Skeletal muscle tissue (tissue), 4 donors: ENCODE data around the gene WDR77. TPM values are rescaled to one million over a fixed set of nuclear protein-coding genes. Genes with fewer than 3 reads are reported as not detected.

Experiments used
- H3K27ac ChIP-seq: one replicate; pipeline ENCODE4 v1.7.0; 2013; ENCODE audit warnings: mild to moderate bottlenecking, low read depth, low read length, inconsistent platforms
- H3K27me3 ChIP-seq, 3 donors: one replicate each; pipeline ENCODE4 v1.7.0; 2013; ENCODE audit warnings: low read length in 3 of 3; ENCODE audit not compliant: control insufficient read depth in 3 of 3, insufficient read depth in 3 of 3
- H3K36me3 ChIP-seq, 3 donors: one replicate each; pipeline ENCODE4 v1.7.0; 2013; ENCODE audit warnings: low read length in 3 of 3; ENCODE audit not compliant: control insufficient read depth in 3 of 3, insufficient read depth in 3 of 3
- H3K4me1 ChIP-seq, 3 donors: one replicate each; pipeline ENCODE4 v1.7.0; 2013; ENCODE audit warnings: low read length in 3 of 3, mild to moderate bottlenecking in 3 of 3; ENCODE audit not compliant: control insufficient read depth in 3 of 3, insufficient read depth in 3 of 3
- H3K4me3 ChIP-seq, 3 donors: one replicate each; pipeline ENCODE4 v1.7.0; 2013; ENCODE audit warnings: low read length in 3 of 3
- H3K9ac ChIP-seq, 3 donors: one replicate each; pipeline ENCODE4 v1.7.0; 2013; ENCODE audit warnings: low read length in 3 of 3, mild to moderate bottlenecking in 3 of 3, moderate library complexity in 2 of 3, low read depth in 1 of 3
- H3K9me3 ChIP-seq, 3 donors: one replicate each; pipeline ENCODE4 v1.7.0; 2013; ENCODE audit warnings: low read length in 3 of 3; ENCODE audit not compliant: control insufficient read depth in 3 of 3
- total RNA-seq: library from RNA; depleted of rRNA; stranded (reverse); fragments of >200 nt; gene quantifications from one replicate; pipeline ENCODE4 v1.2.3, GENCODE V29; 2014
- donor health status: Osteomylitis.

Gene WDR77
- total RNA-seq, 1 donor from 2014 or later, result 13.0 TPM

GRCh38 chr1:111417755-111418154, 31.3 kb downstream of the WDR77 start:
- Histone ChIP-seq H3K27me3 (no peaks in the 10 kb centered on the region), H3K4me3 (no peak overlapping the region), H3K36me3 (peaks cover 7 to 8% (median 7%) of the 10 kb centered on the region in 3 donors), H3K9ac (no peak overlapping the region), H3K27ac (no peak overlapping the region), H3K4me1 (no peaks in the 10 kb centered on the region), H3K9me3 (no peaks in the 10 kb centered on the region)

- Histone ChIP-seq H3K4me3 (no peak overlapping the region), H3K27me3 (no peaks in the 10 kb centered on the region), H3K9me3 (no peaks in the 10 kb centered on the region)
Measured at GRCh38 chr1:111415461-111415860, 33.6 kb downstream of the WDR77 start.

GRCh38 chr1:111414756-111415155, 34.3 kb downstream of the WDR77 start:
- Histone ChIP-seq H3K4me3 (no peak overlapping the region), H3K36me3 (peaks cover 3 to 7% (median 7%) of the 10 kb centered on the region in 3 donors), H3K27ac (no peak overlapping the region), H3K27me3 (no peaks in the 10 kb centered on the region), H3K9me3 (no peaks in the 10 kb centered on the region), H3K9ac (no peak overlapping the region), H3K4me1 (no peaks in the 10 kb centered on the region)

More at GRCh38 chr1:111415461-111415860, 33.6 kb downstream of the WDR77 start:
- Histone ChIP-seq H3K27ac (no peak overlapping the region), H3K9ac (no peak overlapping the region), H3K4me1 (no peaks in the 10 kb centered on the region), H3K36me3 (peaks cover 3 to 8% (median 7%) of the 10 kb centered on the region in 3 donors)

GRCh38 chr1:111412839-111413238, 36.2 kb downstream of the WDR77 start:
- Histone ChIP-seq H3K27me3 (no peaks in the 10 kb centered on the region), H3K4me3 (no peak overlapping the region), H3K9me3 (no peaks in the 10 kb centered on the region)

GRCh38 chr1:111407301-111407700, 41.8 kb downstream of the WDR77 start:
- H3K27me3 ChIP-seq, result no peaks in the 10 kb centered on the region
- H3K4me1 ChIP-seq, result peaks cover 0 to 3% (median 0%) of the 10 kb centered on the region in 3 donors
- no peak overlapping the region for H3K9ac ChIP-seq
- no peaks in the 10 kb centered on the region for H3K36me3 ChIP-seq
- H3K27ac ChIP-seq, result no peak overlapping the region
- no peaks in the 10 kb centered on the region for H3K9me3 ChIP-seq
- H3K4me3 ChIP-seq, result no peak overlapping the region

More at GRCh38 chr1:111412839-111413238, 36.2 kb downstream of the WDR77 start:
- peaks cover 3 to 7% (median 3%) of the 10 kb centered on the region in 3 donors for H3K36me3 ChIP-seq
- no peaks in the 10 kb centered on the region for H3K4me1 ChIP-seq
- no peak overlapping the region for H3K27ac ChIP-seq
- no peak overlapping the region for H3K9ac ChIP-seq

- Histone ChIP-seq H3K4me3 (no peak overlapping the region), H3K9me3 (no peaks in the 10 kb centered on the region), H3K36me3 (no peaks in the 10 kb centered on the region), H3K27me3 (peaks cover 0 to 1% (median 0%) of the 10 kb centered on the region in 3 donors), H3K27ac (no peak overlapping the region), H3K9ac (no peak overlapping the region), H3K4me1 (peaks cover 0 to 3% (median 0%) of the 10 kb centered on the region in 3 donors)
Measured at GRCh38 chr1:111406321-111406768, 42.7 kb downstream of the WDR77 start.

- Histone ChIP-seq H3K4me3 (no peak overlapping the region), H3K27ac (no peak overlapping the region), H3K36me3 (no peaks in the 10 kb centered on the region), H3K4me1 (peaks cover 0 to 3% (median 0%) of the 10 kb centered on the region in 3 donors), H3K9me3 (no peaks in the 10 kb centered on the region), H3K9ac (no peak overlapping the region), H3K27me3 (peaks cover 0 to 2% (median 0%) of the 10 kb centered on the region in 3 donors)
Measured at GRCh38 chr1:111404588-111404987, 44.5 kb downstream of the WDR77 start.

GRCh38 chr1:111402083-111402482, 47.0 kb downstream of the WDR77 start:
- Histone ChIP-seq H3K4me1 (peaks cover 0 to 3% (median 0%) of the 10 kb centered on the region in 3 donors), H3K36me3 (no peaks in the 10 kb centered on the region), H3K9ac (no peak overlapping the region), H3K27me3 (peaks cover 0 to 2% (median 0%) of the 10 kb centered on the region in 3 donors), H3K9me3 (no peaks in the 10 kb centered on the region), H3K27ac (no peak overlapping the region), H3K4me3 (no peak overlapping the region)

- Histone ChIP-seq H3K4me3 (no peak overlapping the region), H3K4me1 (no peaks in the 10 kb centered on the region), H3K36me3 (no peaks in the 10 kb centered on the region), H3K27me3 (peaks cover 0 to 2% (median 0%) of the 10 kb centered on the region in 3 donors), H3K27ac (no peak overlapping the region), H3K9me3 (no peaks in the 10 kb centered on the region), H3K9ac (no peak overlapping the region)
Measured at GRCh38 chr1:111399792-111400610, 49.1 kb downstream of the WDR77 start.

GRCh38 chr1:111392460-111392945, 56.6 kb downstream of the WDR77 start:
- H3K4me3 ChIP-seq, result no peak overlapping the region
- H3K9ac ChIP-seq, result no peak overlapping the region
- H3K9me3 ChIP-seq, result no peaks in the 10 kb centered on the region
- no peaks in the 10 kb centered on the region for H3K36me3 ChIP-seq
- H3K27me3 ChIP-seq, result peaks cover 0 to 10% (median 0%) of the 10 kb centered on the region in 3 donors
- H3K27ac ChIP-seq, result no peak overlapping the region
- no peaks in the 10 kb centered on the region for H3K4me1 ChIP-seq
